GM10248 (cell line): Measurements from ENCODE around the gene C4orf51.
"Not testable (repeated sequence)": the region's sequence is repeated elsewhere in the genome, so short reads cannot be mapped to it uniquely, and the experiment has no call there.

Experiments used
- CTCF ChIA-PET: fragments of 300-600 bp; sonication (Branson Sonifier 250); formaldehyde crosslinking; extraction: SDS; loops from one replicate; lab custom pipeline; 2021; ENCODE audit warnings: antibody characterized with exemption; lab: Yijun Ruan, JAX
- POLR2A ChIA-PET: fragments of 350-650 bp; sonication (Branson Sonifier 250); formaldehyde crosslinking; extraction: SDS; loops from one replicate; lab custom pipeline; 2020; ENCODE audit warnings: antibody characterized with exemption; lab: Yijun Ruan, JAX
- DNase-seq: peaks from one replicate; pipeline ENCODE4 v3.0.0; 2012; ENCODE audit errors: extremely low spot score
- TF ChIP-seq, protein P1 (sequence below): IDR thresholded peaks from 2 replicates; pipeline ENCODE4 v1.5.1; 2012; ENCODE audit warnings: mild to moderate bottlenecking, low read depth; ENCODE audit errors: extremely low read depth, missing control alignments, control extremely low read depth

Gene C4orf51

DNA sequence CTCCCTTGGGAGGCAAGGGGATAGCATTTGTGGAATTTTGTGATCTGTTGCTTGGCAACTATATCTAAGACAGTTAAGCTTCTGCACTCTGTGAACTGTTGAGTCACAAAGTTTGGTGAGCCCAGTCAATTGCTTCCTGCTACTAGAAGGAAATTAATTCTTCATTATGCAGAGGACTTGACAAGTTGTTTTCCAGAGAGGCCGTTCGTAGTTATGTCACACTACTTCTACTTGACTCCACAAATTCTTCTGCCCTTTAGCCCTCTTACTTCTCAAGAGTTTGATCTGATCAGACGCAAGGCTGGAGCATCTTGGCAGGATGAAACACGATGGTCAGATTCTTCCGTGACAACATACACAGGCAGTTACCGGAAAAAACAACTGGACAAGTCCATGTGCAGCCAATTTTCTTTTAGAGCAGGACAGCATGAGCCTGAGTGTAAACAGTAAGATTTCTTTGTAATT lies at the start of gene C4orf51:
Gene C4orf51 (plus strand): TSS at position 156 of the 465 bp plus-strand sequence. CDS start 58 bp downstream, at position 214.
- ChIA-PET CTCF (interaction anchor here (0.6 kb wide), 1 partner anchor 11 kb away, joined by 3 read pairs; no protein-coding TSS in a partner anchor), POLR2A (no interaction called here)
- DNase-seq: no peak
- TF ChIP-seq, protein P1, sequence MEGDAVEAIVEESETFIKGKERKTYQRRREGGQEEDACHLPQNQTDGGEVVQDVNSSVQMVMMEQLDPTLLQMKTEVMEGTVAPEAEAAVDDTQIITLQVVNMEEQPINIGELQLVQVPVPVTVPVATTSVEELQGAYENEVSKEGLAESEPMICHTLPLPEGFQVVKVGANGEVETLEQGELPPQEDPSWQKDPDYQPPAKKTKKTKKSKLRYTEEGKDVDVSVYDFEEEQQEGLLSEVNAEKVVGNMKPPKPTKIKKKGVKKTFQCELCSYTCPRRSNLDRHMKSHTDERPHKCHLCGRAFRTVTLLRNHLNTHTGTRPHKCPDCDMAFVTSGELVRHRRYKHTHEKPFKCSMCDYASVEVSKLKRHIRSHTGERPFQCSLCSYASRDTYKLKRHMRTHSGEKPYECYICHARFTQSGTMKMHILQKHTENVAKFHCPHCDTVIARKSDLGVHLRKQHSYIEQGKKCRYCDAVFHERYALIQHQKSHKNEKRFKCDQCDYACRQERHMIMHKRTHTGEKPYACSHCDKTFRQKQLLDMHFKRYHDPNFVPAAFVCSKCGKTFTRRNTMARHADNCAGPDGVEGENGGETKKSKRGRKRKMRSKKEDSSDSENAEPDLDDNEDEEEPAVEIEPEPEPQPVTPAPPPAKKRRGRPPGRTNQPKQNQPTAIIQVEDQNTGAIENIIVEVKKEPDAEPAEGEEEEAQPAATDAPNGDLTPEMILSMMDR: no peak

DNA sequence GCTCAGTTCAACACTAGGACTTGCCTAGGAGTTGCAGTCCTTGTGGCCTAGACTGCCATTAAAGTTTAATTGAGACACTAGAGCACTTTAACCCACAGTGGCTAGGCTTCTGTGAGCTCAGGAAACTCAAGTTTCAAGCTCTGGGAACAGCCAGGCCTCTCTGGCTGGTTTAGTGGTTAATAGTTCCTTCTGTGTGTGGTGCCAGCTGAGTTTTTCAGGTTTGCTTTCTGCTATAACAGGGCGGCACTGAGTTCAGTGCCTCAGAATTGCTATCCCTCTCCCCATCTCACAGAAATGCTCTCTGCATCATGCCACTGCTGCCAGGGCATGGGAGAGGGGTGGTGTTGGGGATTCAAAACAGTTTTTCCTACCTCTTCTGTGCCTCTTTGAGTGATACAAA lies 44.8 kb upstream of the C4orf51 start:
- POLR2A ChIA-PET: no interaction called here
- no peak for DNase-seq
- CTCF ChIA-PET: interaction anchor here (0.7 to 1.3 kb wide), 7 partner anchors 8 to 55 kb away, joined by 3 to 4 read pairs (median 3); no protein-coding TSS in a partner anchor
- TF ChIP-seq, protein P1: no peak

DNA sequence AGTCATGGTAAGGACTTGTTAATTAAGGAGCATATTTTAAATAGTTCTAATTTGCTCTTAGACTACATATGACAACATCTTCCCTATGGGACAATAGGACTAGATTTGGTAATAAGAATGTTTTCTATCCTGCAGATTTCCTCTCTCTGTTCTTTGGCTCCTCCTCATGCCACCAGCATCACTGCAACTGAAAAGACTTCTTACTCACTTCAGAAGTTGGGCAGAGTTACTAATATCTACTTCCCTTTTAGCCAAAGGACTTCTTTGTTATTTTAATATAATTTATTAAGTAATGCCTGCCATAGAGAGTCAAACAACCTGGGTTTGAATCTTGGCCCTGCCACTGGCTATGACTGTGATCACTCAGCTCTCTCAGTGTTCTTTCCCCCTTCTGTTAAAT lies 44.3 kb upstream of the C4orf51 start:
- CTCF ChIA-PET: interaction anchor here (0.9 to 1.0 kb wide), 2 partner anchors 11 to 15 kb away, joined by 3 to 4 read pairs; no protein-coding TSS in a partner anchor
- no peak for DNase-seq

DNA sequence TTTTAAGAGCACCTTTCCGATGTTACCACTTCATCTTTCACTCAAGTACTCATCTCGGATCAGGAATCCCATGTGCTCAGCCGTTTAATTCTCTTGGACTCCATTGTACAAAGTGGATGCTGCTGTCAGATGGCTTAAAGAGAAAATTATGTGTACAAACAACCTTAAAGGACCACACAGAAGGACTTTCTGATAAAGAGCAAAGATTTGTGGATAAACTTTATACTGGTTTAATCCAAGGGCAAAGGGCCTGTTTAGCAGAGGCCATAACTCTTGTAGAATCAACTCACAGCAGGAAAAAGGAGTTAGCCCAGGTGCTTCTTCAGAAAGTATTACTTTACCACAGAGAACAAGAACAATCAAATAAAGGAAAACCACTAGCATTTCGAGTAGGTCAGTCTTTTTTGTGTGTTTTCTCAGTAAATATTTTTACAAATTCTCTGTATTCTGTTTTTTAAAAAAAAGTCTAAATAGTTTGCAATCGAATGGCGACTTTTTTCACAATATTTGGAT lies 40.7 kb upstream of the C4orf51 start:
- DNase-seq: no peak
- TF ChIP-seq, protein P1: no peak
- CTCF ChIA-PET: no interaction called here
- POLR2A ChIA-PET: no interaction called here

More for the DNA sequence above, 44.3 kb upstream of the C4orf51 start:
- TF ChIP-seq, protein P1: no peak
- POLR2A ChIA-PET: no interaction called here

DNA sequence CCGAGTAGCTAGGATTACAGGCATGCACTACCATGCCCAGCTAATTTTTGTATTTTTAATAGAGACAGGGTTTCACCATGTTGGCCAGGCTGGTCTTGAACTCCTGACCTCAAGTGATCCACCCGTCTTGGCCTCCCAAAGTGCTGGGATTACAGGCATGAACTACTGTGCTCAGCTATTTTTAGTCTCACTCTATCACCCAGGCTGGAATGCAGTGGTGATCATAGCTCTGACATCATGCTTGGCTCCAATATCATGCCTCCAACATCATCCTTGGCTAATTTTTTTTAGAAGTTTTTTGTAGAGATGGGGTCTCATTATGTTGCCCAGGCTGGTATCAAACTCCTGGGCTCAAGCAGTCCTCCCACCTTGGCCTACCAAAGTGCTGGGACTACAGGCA lies 39.7 kb upstream of the C4orf51 start:
- POLR2A ChIA-PET, DNase-seq, CTCF ChIA-PET: not testable (repeated sequence)

DNA sequence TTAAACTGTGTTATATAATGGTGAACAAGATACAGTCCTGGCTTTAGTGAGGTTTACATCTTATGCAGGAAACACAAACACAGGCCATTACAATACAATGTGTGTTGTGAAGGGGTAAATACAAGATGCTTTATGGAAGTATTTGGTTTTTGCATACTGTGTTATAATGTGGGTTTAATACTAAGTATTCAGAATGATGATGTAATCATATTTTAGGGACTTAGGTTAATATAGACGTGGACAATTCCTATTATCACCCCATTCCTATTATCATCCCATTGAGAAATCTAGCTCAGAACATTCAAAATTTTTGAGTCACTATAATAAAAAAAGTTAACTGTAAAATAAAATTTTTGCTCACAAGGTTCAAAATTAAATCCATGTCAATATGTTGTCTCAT lies 36.7 kb upstream of the C4orf51 start:
- CTCF ChIA-PET: interaction anchor here (0.8 to 5.3 kb wide), 6 partner anchors 9 to 98 kb away, joined by 3 to 33 read pairs (median 4); no protein-coding TSS in a partner anchor
- no peak for DNase-seq

More for the DNA sequence above, 36.7 kb upstream of the C4orf51 start:
- POLR2A ChIA-PET: interaction anchor here (0.6 kb wide), 1 partner anchor 552 kb away, joined by 3 read pairs; no protein-coding TSS in a partner anchor
- TF ChIP-seq, protein P1: no peak
